ENCODE measurements around the gene CAPN5.

- TF ChIP-seq, protein P1, sequence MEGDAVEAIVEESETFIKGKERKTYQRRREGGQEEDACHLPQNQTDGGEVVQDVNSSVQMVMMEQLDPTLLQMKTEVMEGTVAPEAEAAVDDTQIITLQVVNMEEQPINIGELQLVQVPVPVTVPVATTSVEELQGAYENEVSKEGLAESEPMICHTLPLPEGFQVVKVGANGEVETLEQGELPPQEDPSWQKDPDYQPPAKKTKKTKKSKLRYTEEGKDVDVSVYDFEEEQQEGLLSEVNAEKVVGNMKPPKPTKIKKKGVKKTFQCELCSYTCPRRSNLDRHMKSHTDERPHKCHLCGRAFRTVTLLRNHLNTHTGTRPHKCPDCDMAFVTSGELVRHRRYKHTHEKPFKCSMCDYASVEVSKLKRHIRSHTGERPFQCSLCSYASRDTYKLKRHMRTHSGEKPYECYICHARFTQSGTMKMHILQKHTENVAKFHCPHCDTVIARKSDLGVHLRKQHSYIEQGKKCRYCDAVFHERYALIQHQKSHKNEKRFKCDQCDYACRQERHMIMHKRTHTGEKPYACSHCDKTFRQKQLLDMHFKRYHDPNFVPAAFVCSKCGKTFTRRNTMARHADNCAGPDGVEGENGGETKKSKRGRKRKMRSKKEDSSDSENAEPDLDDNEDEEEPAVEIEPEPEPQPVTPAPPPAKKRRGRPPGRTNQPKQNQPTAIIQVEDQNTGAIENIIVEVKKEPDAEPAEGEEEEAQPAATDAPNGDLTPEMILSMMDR (IDR thresholded peaks at IDR 0.05), result no peak
- no peak for TF ChIP-seq POLR2A (IDR thresholded peaks at IDR 0.05)
These were observed 12.7 kb upstream of the CAPN5 start for GRCh38 chr11:77054084-77054483.
